ENCODE results near the gene KLK11. TPM values are rescaled to one million over a fixed set of nuclear protein-coding genes. Genes with fewer than 3 reads are reported as not detected.

Gene KLK11
- total and polyA plus RNA-seq, 2 of the 8 experiments (the other 6 are each of a cell fraction or from before 2014, with no cell fraction given), result 0.45 TPM; not detected in 1

GRCh38 chr19:51023946-51024345, 2.5 kb downstream of the KLK11 start:
- no peak overlapping the region for H4K5ac ChIP-seq (ENCODE audit: insufficient read length, low read depth, low read length)
- no peak overlapping the region for H3K4me2 ChIP-seq (ENCODE audit: insufficient read depth in 1 of 2, low read depth in 2 of 2, low read length in 2 of 2)
- H3K79me1 ChIP-seq (ENCODE audit: low read depth, low read length), result no peaks in the 10 kb centered on the region
- CTCF ChIA-PET (ENCODE audit: partially characterized antibody), result interaction anchor here (1.3 to 15.0 kb wide), 3 partner anchors 69 to 95 kb away, joined by 3 to 269 read pairs (median 4); no protein-coding TSS in a partner anchor
- H2AK5ac ChIP-seq (ENCODE audit: low read depth, low read length), result no peak overlapping the region; the same call in 1 of the 2 replicates
- H3K4ac ChIP-seq (replicated peaks; ENCODE audit: insufficient read length, low read depth, low read length), result no peak overlapping the region
- 89% methylated on average over 9 of the region's 11 CpGs; no CpG with 5 or more reads in 1 of the 2 experiments for WGBS, 2 experiments (ENCODE audit: extremely low coverage in 1 of 2, insufficient coverage in 1 of 2, insufficient read length in 1 of 2, insufficient replicate concordance in 2 of 2, low coverage in 1 of 2, low lambda C conversion rate in 2 of 2, missing lambda C conversion rate in 1 of 2)
- H3K23ac ChIP-seq (ENCODE audit: insufficient read length), result no peak overlapping the region
- no peak overlapping the region for H2BK5ac ChIP-seq (ENCODE audit: low read depth, low read length)
- H3K56ac ChIP-seq (replicated peaks; ENCODE audit: insufficient read length, low read depth, low read length), result no peak overlapping the region
- no peak for TF ChIP-seq SUZ12 (IDR thresholded peaks at IDR 0.05; ENCODE audit: low read length)
- H4K91ac ChIP-seq (replicated peaks; ENCODE audit: insufficient read length, low read length), result no peak overlapping the region
- no peak overlapping the region for H3K27ac ChIP-seq (ENCODE audit: low read depth, low read length)
- H3K14ac ChIP-seq (ENCODE audit: insufficient read length), result no peak overlapping the region
- no peak overlapping the region for H2BK20ac ChIP-seq (ENCODE audit: low read length)
- DNase-seq (ENCODE audit: low read depth in 1 of 2, low spot score in 2 of 2) (no peak), FAIRE-seq (no peak)
- no peak overlapping the region for H2AFZ ChIP-seq (ENCODE audit: low read length)
- no peak overlapping the region for H3K9ac ChIP-seq (replicated peaks in 1 of 4; ENCODE audit: extremely low read depth in 1 of 4, low read depth in 3 of 4, low read length in 3 of 4)
- no peak overlapping the region for H2BK120ac ChIP-seq (replicated peaks; ENCODE audit: low read depth, low read length)
- no peaks in the 10 kb centered on the region for H3K9me3 ChIP-seq (ENCODE audit: insufficient read depth in 2 of 2, low read depth in 1 of 2, low read length in 1 of 2)
- H2BK15ac ChIP-seq (ENCODE audit: low read length), result peak overlapping the region; percentile 37; the same call in 1 of the 2 replicates
- POLR2A ChIA-PET (ENCODE audit: partially characterized antibody), result interaction anchor here (1.2 kb wide), 1 partner anchor 73 kb away, joined by 3 read pairs; no protein-coding TSS in a partner anchor
- no peaks in the 10 kb centered on the region for H4K20me1 ChIP-seq (replicated peaks in 1 of 2; ENCODE audit: control insufficient read depth in 1 of 2, insufficient read depth in 2 of 2, low read length in 2 of 2)
- H3K4me3 ChIP-seq (ENCODE audit: extremely low read depth in 1 of 4, insufficient read depth in 2 of 4, low read depth in 3 of 4, low read length in 4 of 4), result no peak overlapping the region
- peaks cover 3 to 32% (median 19%) of the 10 kb centered on the region in 4 experiments for H3K4me1 ChIP-seq (replicated peaks in 1 of 4; ENCODE audit: control insufficient read depth in 3 of 4, insufficient read depth in 4 of 4, low read length in 3 of 4)
- no peaks in the 10 kb centered on the region for H3K36me3 ChIP-seq (ENCODE audit: control insufficient read depth in 2 of 4, insufficient read depth in 4 of 4, low read length in 3 of 4)
- H3K18ac ChIP-seq (ENCODE audit: extremely low read depth, low read length), result no peak overlapping the region; the same call in 1 of the 2 replicates
- H3K23me2 ChIP-seq (ENCODE audit: low read depth, low read length), result peaks cover 5% of the 10 kb centered on the region; the same call in 1 of the 2 replicates
- H3K79me2 ChIP-seq (ENCODE audit: control insufficient read depth in 1 of 2, insufficient read depth in 2 of 2, low read length in 2 of 2), result no peaks in the 10 kb centered on the region
- peaks cover 0 to 12% (median 5%) of the 10 kb centered on the region in 4 experiments; a peak in 5 of 7 replicates for H3K27me3 ChIP-seq (replicated peaks in 1 of 4; ENCODE audit: control insufficient read depth in 3 of 4, extremely low read depth in 1 of 4, insufficient read depth in 3 of 4, low read length in 3 of 4)
- H4K8ac ChIP-seq (ENCODE audit: extremely low read depth, insufficient read depth, low read length), result no peak overlapping the region
- peak overlapping the region; percentile 87; the same call in 1 of the 2 replicates for H2BK12ac ChIP-seq (ENCODE audit: low read depth, low read length)

All from H1 (cell line).